Fibroblast of the aortic adventitia (primary cell): Measurements from ENCODE around the gene DVL1. TPM values are rescaled to one million over a fixed set of nuclear protein-coding genes. Genes with fewer than 3 reads are reported as not detected.

Experiments used
- DNase-seq: peaks from one replicate; pipeline ENCODE4 v3.0.0-alpha.2; 2010; ENCODE audit warnings: low read depth
- H3K4me3 ChIP-seq: 2 replicates; pipeline ENCODE4 v1.5.1; 2011; ENCODE audit warnings: low read depth, mild to moderate bottlenecking, control low read depth, low read length, moderate library complexity
- CTCF ChIP-seq: IDR thresholded peaks from 2 replicates; pipeline ENCODE4 v1.5.1; 2011; ENCODE audit warnings: mild to moderate bottlenecking, low read length, control low read depth, inconsistent platforms; ENCODE audit not compliant: insufficient read depth
- total RNA-seq: library from RNA; depleted of rRNA; stranded (reverse); fragments of >200 nt; gene quantifications from 2 replicates; pipeline ENCODE4 v1.2.3, GENCODE V29; 2012; ENCODE audit warnings: low replicate concordance

Gene DVL1
- total RNA-seq, 1 donor = 89.0 TPM

GRCh38 chr1:1381294-1381693 is 32.1 kb upstream of the DVL1 start:
- TF ChIP-seq CTCF = no peak
- no peak for DNase-seq
- H3K4me3 ChIP-seq = no peak overlapping the region

GRCh38 chr1:1380860-1381259 is 31.6 kb upstream of the DVL1 start:
- no peak overlapping the region for H3K4me3 ChIP-seq
- no peak for TF ChIP-seq CTCF
- no peak for DNase-seq

- DNase-seq = no peak
Measured at GRCh38 chr1:1377540-1378205, 28.5 kb upstream of the DVL1 start.

GRCh38 chr1:1376551-1377226 is 27.5 kb upstream of the DVL1 start:
- H3K4me3 ChIP-seq = no peak overlapping the region
- TF ChIP-seq CTCF = no peak
- DNase-seq = no peak

More at GRCh38 chr1:1377540-1378205, 28.5 kb upstream of the DVL1 start:
- no peak overlapping the region for H3K4me3 ChIP-seq
- no peak for TF ChIP-seq CTCF

- TF ChIP-seq CTCF = peak; percentile 34
- peak within 1 kb of the TSS; percentile 90 for H3K4me3 ChIP-seq
- peak; percentile 100 for DNase-seq
Measured at GRCh38 chr1:1374929-1375662, 25.9 kb upstream of the DVL1 start, which contains the start of gene AURKAIP1. Gene AURKAIP1 (minus strand): TSS chr1:1375207. CDS start chr1:1374756, 451 bp downstream.

GRCh38 chr1:1374589-1374928 is 25.3 kb upstream of the DVL1 start:
- TF ChIP-seq CTCF = no peak
- DNase-seq = no peak
- H3K4me3 ChIP-seq = peak overlapping the region; percentile 90
